PC-9 (cell line): ENCODE results near the gene CCT6A. TPM values are rescaled to one million over a fixed set of nuclear protein-coding genes. Genes with fewer than 3 reads are reported as not detected.

Experiments used
- BruUV-seq: library from RNA; stranded (reverse); fragments of 400-500 nt; replicated peaks from 2 replicates; lab custom pipeline; 2021; lab: Mats Ljungman, UMichigan
- CTCF ChIA-PET: fragments of 300-600 bp; sonication (Branson Sonifier 250); formaldehyde crosslinking; loops from one replicate; lab custom pipeline; 2022; ENCODE audit warnings: antibody characterized with exemption; lab: Charles Lee
- POLR2A ChIA-PET: fragments of 300-600 bp; sonication (Branson Sonifier 250); formaldehyde crosslinking; loops from one replicate; lab custom pipeline; 2022; ENCODE audit warnings: antibody characterized with exemption; ENCODE audit not compliant: unreplicated experiment; lab: Charles Lee
- DNase-seq, 2 experiments: peaks; one replicate each; pipeline versions ENCODE4 v3.0.0 to v3.0.0-alpha.2; 2015 to 2022; ENCODE audit warnings: mixed read lengths in 1 of 2
- H2AFZ ChIP-seq: fragments of 200-600 bp; sonication (generic); 2 replicates; pipeline ENCODE4 v1.8.1; 2017; ENCODE audit warnings: antibody characterized with exemption
- H3F3A ChIP-seq: fragments of 200-600 bp; sonication (generic); 2 replicates; pipeline ENCODE4 v1.8.1; 2017; ENCODE audit warnings: antibody characterized with exemption, mild to moderate bottlenecking, low read depth; ENCODE audit not compliant: insufficient read depth
- H3K27ac ChIP-seq: fragments of 200-600 bp; sonication (generic); 2 replicates; pipeline ENCODE4 v1.6.1; 2016; ENCODE audit warnings: mixed run types
- H3K27me3 ChIP-seq: fragments of 200-600 bp; sonication (generic); 2 replicates; pipeline ENCODE4 v1.6.1; 2016; ENCODE audit warnings: low read depth, mixed run types; ENCODE audit not compliant: insufficient read depth
- H3K36me3 ChIP-seq: fragments of 200-600 bp; sonication (generic); 2 replicates; pipeline ENCODE4 v1.6.1; 2016; ENCODE audit warnings: low read depth, mixed run types
- H3K4me1 ChIP-seq: fragments of 200-600 bp; sonication (generic); replicated peaks from 2 replicates; pipeline ENCODE4 v1.6.1; 2016; ENCODE audit warnings: mixed run types; ENCODE audit not compliant: insufficient read depth
- H3K4me2 ChIP-seq: fragments of 200-600 bp; sonication (generic); 2 replicates; pipeline ENCODE4 v1.6.1; 2017; ENCODE audit warnings: mixed run types
- H3K4me3 ChIP-seq: fragments of 200-600 bp; sonication (generic); 2 replicates; pipeline ENCODE4 v1.6.1; 2016; ENCODE audit warnings: mixed run types
- H3K79me2 ChIP-seq: fragments of 200-600 bp; sonication (generic); 2 replicates; pipeline ENCODE4 v1.6.1; 2017; ENCODE audit warnings: low read depth, mixed run types
- H3K9me2 ChIP-seq: fragments of 200-600 bp; sonication (generic); 2 replicates; pipeline ENCODE4 v1.8.1; 2017; ENCODE audit warnings: mild to moderate bottlenecking; ENCODE audit not compliant: insufficient read depth
- H3K9me3 ChIP-seq: fragments of 200-600 bp; sonication (generic); 2 replicates; pipeline ENCODE4 v1.8.1; 2016; ENCODE audit warnings: low read depth; ENCODE audit not compliant: insufficient read depth
- H4K20me1 ChIP-seq: fragments of 200-600 bp; sonication (generic); 2 replicates; pipeline ENCODE4 v1.8.1; 2017; ENCODE audit not compliant: insufficient read depth
- CTCF ChIP-seq: fragments of 200-600 bp; sonication (generic); conservative IDR thresholded peaks from 2 replicates; pipeline ENCODE4 v1.6.1; 2017; ENCODE audit warnings: mixed run types, antibody characterized with exemption, mild to moderate bottlenecking, moderate library complexity
- EZH2 ChIP-seq: fragments of 200-600 bp; sonication (generic); IDR thresholded peaks from 2 replicates; pipeline ENCODE4 v1.8.0; 2017; ENCODE audit warnings: antibody characterized with exemption, low read depth
- intact Hi-C: fragments of 100-400 bp; cut with micrococcal nuclease; formaldehyde crosslinking; loops from one replicate; pipeline ENCODE4 v1.10.0; 2022; ENCODE audit not compliant: unreplicated experiment
- total RNA-seq: library from RNA; stranded (reverse); gene quantifications from 2 replicates; pipeline ENCODE4 v1.2.3, GENCODE V29; 2021

CCT6A gene
- total RNA-seq, 1 experiment from 2014 or later: 323 TPM

- H3K4me3 ChIP-seq: no peak overlapping the region
- no peaks in the 10 kb centered on the region for H3K4me1 ChIP-seq
- intact Hi-C loops: no loop called here
- DNase-seq: no peak
- H3K36me3 ChIP-seq: peaks cover 22% of the 10 kb centered on the region
- no peaks in the 10 kb centered on the region for H3K79me2 ChIP-seq
- H3K9me2 ChIP-seq: no peaks in the 10 kb centered on the region
- H4K20me1 ChIP-seq: no peaks in the 10 kb centered on the region
- no peak overlapping the region for H2AFZ ChIP-seq
- ChIA-PET POLR2A (interaction anchor here (0.6 to 0.7 kb wide), 2 partner anchors 10 to 18 kb away, joined by 6 to 37 read pairs; no protein-coding TSS in a partner anchor), CTCF (no interaction called here)
- TF ChIP-seq CTCF: no peak
- no peak for TF ChIP-seq EZH2
- no peaks in the 10 kb centered on the region for H3K27me3 ChIP-seq
- H3K27ac ChIP-seq: no peak overlapping the region
- no peak overlapping the region for H3K4me2 ChIP-seq
- no TSS peak for BruUV-seq
- peaks cover 11% of the 10 kb centered on the region; the same call in 1 of the 2 replicates for H3F3A ChIP-seq
- no peaks in the 10 kb centered on the region for H3K9me3 ChIP-seq
Observed at GRCh38 chr7:56083150-56083785, 31.7 kb downstream of the CCT6A start.

DNA sequence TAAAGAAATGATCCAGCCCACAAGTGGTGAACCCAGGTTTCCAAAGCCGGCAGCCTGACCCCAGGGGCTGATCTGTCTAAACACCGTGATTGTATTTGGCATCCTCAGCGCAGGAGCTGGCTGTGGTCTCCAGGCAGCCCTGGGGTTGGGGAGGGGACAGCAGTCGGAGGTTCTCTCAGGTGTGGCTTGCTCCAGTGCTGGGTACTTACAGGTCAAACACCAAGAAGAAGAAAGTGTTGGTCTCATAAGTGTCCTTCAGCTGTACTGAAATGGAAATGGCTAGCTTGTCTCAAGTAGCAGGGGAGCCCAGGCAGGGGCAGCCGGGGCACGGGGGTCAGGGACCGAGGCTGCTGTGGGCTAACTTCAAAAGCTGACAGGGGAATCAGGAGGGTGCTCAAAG lies 35.2 kb downstream of the CCT6A start:
- BruUV-seq: no TSS peak
- Histone ChIP-seq H3K79me2 (no peaks in the 10 kb centered on the region), H3K9me2 (no peaks in the 10 kb centered on the region), H4K20me1 (0 out of 2 replicates have a peak, but pooled peaks cover 4% of the 10 kb centered on the region), H3K36me3 (peaks cover 4% of the 10 kb centered on the region; the same call in 1 of the 2 replicates), H3K27me3 (no peaks in the 10 kb centered on the region), H3K4me2 (no peak overlapping the region), H3K9me3 (no peaks in the 10 kb centered on the region), H3K27ac (no peak overlapping the region), H3K4me3 (no peak overlapping the region), H2AFZ (no peak overlapping the region), H3K4me1 (no peaks in the 10 kb centered on the region), H3F3A (peaks cover 15% of the 10 kb centered on the region; the same call in 1 of the 2 replicates)
- TF ChIP-seq CTCF (no peak), EZH2 (no peak)
- no peak for DNase-seq
- POLR2A ChIA-PET: interaction anchor here (0.6 kb wide), 1 partner anchor 35 kb away, joined by 3 read pairs; the partner anchor contains the start of genes CCT6A and PSPH
- CTCF ChIA-PET: interaction anchor here (0.7 kb wide), 1 partner anchor 1494 kb away, joined by 3 read pairs; no protein-coding TSS in a partner anchor
- intact Hi-C loops: no loop called here

GRCh38 chr7:56087445-56087844 lies 35.9 kb downstream of the CCT6A start:
- Histone ChIP-seq H3F3A (peaks cover 14% of the 10 kb centered on the region; the same call in 1 of the 2 replicates), H3K27ac (no peak overlapping the region), H2AFZ (no peak overlapping the region), H3K4me2 (no peak overlapping the region), H3K9me3 (no peaks in the 10 kb centered on the region), H3K27me3 (no peaks in the 10 kb centered on the region), H3K9me2 (no peaks in the 10 kb centered on the region), H3K4me1 (no peaks in the 10 kb centered on the region), H3K4me3 (no peak overlapping the region), H4K20me1 (0 out of 2 replicates have a peak, but pooled peaks cover 4% of the 10 kb centered on the region), H3K79me2 (no peaks in the 10 kb centered on the region), H3K36me3 (peaks cover 3% of the 10 kb centered on the region; the same call in 1 of the 2 replicates)
- no TSS peak for BruUV-seq
- ChIA-PET CTCF (no interaction called here), POLR2A (no interaction called here)
- no peak for TF ChIP-seq CTCF
- TF ChIP-seq EZH2: no peak
- intact Hi-C loops: no loop called here
- no peak for DNase-seq
